LoVo (cell line): ENCODE data around the gene SLC11A1.

Experiments used
- DNase-seq: peaks from one replicate; pipeline ENCODE4 v3.0.0-alpha.2; 2016; ENCODE audit warnings: low spot score

The SLC11A1 gene

DNA sequence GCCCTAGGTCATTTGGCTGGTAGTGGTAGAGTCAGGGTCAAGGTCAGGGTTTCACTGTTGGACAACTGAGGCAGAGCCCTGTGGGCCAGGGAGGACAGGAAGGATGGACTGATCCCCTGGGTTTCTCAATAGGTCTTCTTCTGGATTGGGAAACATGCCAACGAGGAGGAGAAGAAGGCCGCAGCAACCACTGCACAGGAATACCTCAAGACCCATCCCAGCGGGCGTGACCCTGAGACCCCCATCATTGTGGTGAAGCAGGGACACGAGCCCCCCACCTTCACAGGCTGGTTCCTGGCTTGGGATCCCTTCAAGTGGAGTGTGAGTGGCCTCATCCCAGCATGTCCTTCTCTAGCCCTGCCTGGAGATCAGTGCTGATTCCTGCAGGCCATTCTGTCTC, 54.9 kb downstream of the SLC11A1 start:
- no peak for DNase-seq

- no peak for DNase-seq
These were observed 55.9 kb downstream of the SLC11A1 start for GRCh38 chr2:218437969-218438368.

- no peak for DNase-seq
These were observed 56.5 kb downstream of the SLC11A1 start for GRCh38 chr2:218438596-218438995.

GRCh38 chr2:218444692-218445357, 62.8 kb downstream of the SLC11A1 start:
- peak; percentile 65 for DNase-seq

DNA sequence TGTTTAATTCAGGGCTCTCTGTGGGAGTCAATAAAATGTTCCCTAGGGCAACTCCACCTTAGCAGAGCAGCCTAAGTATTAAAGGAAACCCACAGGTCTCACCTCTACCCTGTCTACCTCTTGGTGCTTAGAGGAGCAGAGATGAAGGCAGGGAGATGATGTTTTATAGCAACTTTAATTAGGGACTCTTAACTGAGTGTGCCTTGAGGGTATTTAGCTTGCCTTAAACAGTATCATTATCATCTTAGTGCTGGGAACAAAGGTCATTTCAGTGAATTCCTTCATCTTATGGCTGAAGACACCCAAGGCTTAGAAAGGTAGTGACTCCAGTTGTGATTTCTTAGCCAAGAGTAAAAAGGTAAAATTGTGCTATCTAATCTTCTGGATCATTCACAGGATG, 63.5 kb downstream of the SLC11A1 start:
- DNase-seq, result peak; percentile 65
